HG02840 (cell line): ENCODE measurements around the gene FAM229A.

Experiments used
- ATAC-seq: cut with Tn5 transposase; IDR thresholded peaks from one replicate; pipeline ENCODE4 v1.9.1; 2021; ENCODE audit warnings: mild to moderate bottlenecking, moderate library complexity, moderate number of reproducible peaks; ENCODE audit not compliant: unreplicated experiment, low FRiP score

Gene FAM229A

GRCh38 chr1:32333251-32333963, 28.9 kb downstream of the FAM229A start:
- no peak for ATAC-seq

GRCh38 chr1:32332290-32333079, 29.8 kb downstream of the FAM229A start:
- no peak for ATAC-seq

- ATAC-seq: no peak
These were observed 30.7 kb downstream of the FAM229A start for GRCh38 chr1:32331549-32331948.

- no peak for ATAC-seq
These were observed 31.6 kb downstream of the FAM229A start for GRCh38 chr1:32330558-32331151.

- no peak for ATAC-seq
These were observed 32.3 kb downstream of the FAM229A start for GRCh38 chr1:32329931-32330466.

GRCh38 chr1:32327204-32327603, 35.1 kb downstream of the FAM229A start:
- no peak for ATAC-seq

GRCh38 chr1:32321712-32322291, 40.5 kb downstream of the FAM229A start:
- no peak for ATAC-seq

GRCh38 chr1:32318127-32318869, 44.0 kb downstream of the FAM229A start:
- no peak for ATAC-seq

GRCh38 chr1:32316903-32317277, 45.4 kb downstream of the FAM229A start:
- ATAC-seq: no peak

- no peak for ATAC-seq
These were observed 50.4 kb downstream of the FAM229A start for GRCh38 chr1:32311709-32312393.
